ENCODE measurements around the gene PCDHA5.
A peak's percentile ranks its signal among the peaks of the same experiment; 100 is the strongest.
"Not testable (repeated sequence)": the region's sequence is repeated elsewhere in the genome, so short reads cannot be mapped to it uniquely, and the experiment has no call there.

PCDHA5 gene

GRCh38 chr5:140821375-140822280 lies at the start of gene PCDHA5:
TSS of gene PCDHA5 (plus strand) at chr5:140821613.
- DNase-seq (ENCODE audit: low read depth, low spot score): no peak
- CTCF ChIA-PET: no interaction called here
- peak; percentile 8 for TF ChIP-seq CTCF (IDR thresholded peaks at IDR 0.05; ENCODE audit: insufficient read depth, low read length, missing control alignments)
- POLR2A ChIA-PET: no interaction called here
- H3K4me3 ChIP-seq (ENCODE audit: low read depth, low read length): no peak within 1 kb of the TSS

- no peak overlapping the region for H3K4me3 ChIP-seq (ENCODE audit: low read depth, low read length)
- ChIA-PET CTCF (no interaction called here), POLR2A (no interaction called here)
- TF ChIP-seq CTCF (IDR thresholded peaks at IDR 0.05; ENCODE audit: insufficient read depth, low read length, missing control alignments): no peak
- DNase-seq (ENCODE audit: low read depth, low spot score): no peak
Observed at GRCh38 chr5:140780512-140780911, 40.9 kb upstream of the PCDHA5 start.

GRCh38 chr5:140785905-140786686 lies 35.3 kb upstream of the PCDHA5 start, which contains the start of gene PCDHA1:
TSS of gene PCDHA1 (plus strand) at chr5:140786140.
- ChIA-PET CTCF (no interaction called here), POLR2A (no interaction called here)
- H3K4me3 ChIP-seq (ENCODE audit: low read depth, low read length): no peak within 1 kb of the TSS
- no peak for DNase-seq (ENCODE audit: low read depth, low spot score)
- TF ChIP-seq CTCF (IDR thresholded peaks at IDR 0.05; ENCODE audit: insufficient read depth, low read length, missing control alignments): no peak

- DNase-seq (ENCODE audit: low read depth, low spot score); CTCF ChIA-PET; H3K4me3 ChIP-seq (ENCODE audit: low read depth, low read length); POLR2A ChIA-PET: not testable (repeated sequence)
Observed at GRCh38 chr5:140787422-140787821, 34.0 kb upstream of the PCDHA5 start.

GRCh38 chr5:140787849-140788504 lies 33.4 kb upstream of the PCDHA5 start:
- H3K4me3 ChIP-seq (ENCODE audit: low read depth, low read length); CTCF ChIA-PET; DNase-seq (ENCODE audit: low read depth, low spot score); POLR2A ChIA-PET: not testable (repeated sequence)

GRCh38 chr5:140791089-140791488 lies 30.3 kb upstream of the PCDHA5 start:
- no peak for DNase-seq (ENCODE audit: low read depth, low spot score)
- POLR2A ChIA-PET: no interaction called here
- CTCF ChIA-PET: no interaction called here
- no peak for TF ChIP-seq CTCF (IDR thresholded peaks at IDR 0.05; ENCODE audit: insufficient read depth, low read length, missing control alignments)
- no peak overlapping the region for H3K4me3 ChIP-seq (ENCODE audit: low read depth, low read length)

Measured in AG04449 (cell line).